Spleen (tissue), 7 donors: ENCODE results near the gene ATP1A4.

ENCODE experiments used
- POLR2A ChIP-seq, 3 donors: fragments of 450-650 bp; IDR thresholded peaks; one replicate each; pipeline ENCODE4 v1.5.1; 2017; ENCODE audit warnings: antibody characterized with exemption in 3 of 3, mild to moderate bottlenecking in 1 of 3
- POLR2AphosphoS5 ChIP-seq, 3 donors: sonication (generic); formaldehyde crosslinking; IDR thresholded peaks; one replicate each; pipeline ENCODE4 v1.5.1; 2017; ENCODE audit warnings: antibody characterized with exemption in 3 of 3
- TF ChIP-seq, protein P1 (sequence below), 11 experiments: fragments of 200-600 bp in 7 of 11; fragments of 450-650 bp in 4 of 11; sonication (generic) in 4 of 11; IDR thresholded peaks in 8 of 11; conservative IDR thresholded peaks in 3 of 11; 1 replicate in 7 of 11; 2 replicates in 4 of 11; pipeline versions ENCODE4 v1.4.0 to v1.8.0; 2016 to 2021; ENCODE audit warnings: antibody characterized with exemption in 11 of 11, inconsistent platforms in 4 of 11, mild to moderate bottlenecking in 1 of 11
- donor health status: DM: no; HTN: no; CAD: no; lungs with moderate emphysema.
- donor health status: DM: no; HTN: no; CAD: no.
- donor health status: DM: no; HTN: no; CAD: no.

DNA sequence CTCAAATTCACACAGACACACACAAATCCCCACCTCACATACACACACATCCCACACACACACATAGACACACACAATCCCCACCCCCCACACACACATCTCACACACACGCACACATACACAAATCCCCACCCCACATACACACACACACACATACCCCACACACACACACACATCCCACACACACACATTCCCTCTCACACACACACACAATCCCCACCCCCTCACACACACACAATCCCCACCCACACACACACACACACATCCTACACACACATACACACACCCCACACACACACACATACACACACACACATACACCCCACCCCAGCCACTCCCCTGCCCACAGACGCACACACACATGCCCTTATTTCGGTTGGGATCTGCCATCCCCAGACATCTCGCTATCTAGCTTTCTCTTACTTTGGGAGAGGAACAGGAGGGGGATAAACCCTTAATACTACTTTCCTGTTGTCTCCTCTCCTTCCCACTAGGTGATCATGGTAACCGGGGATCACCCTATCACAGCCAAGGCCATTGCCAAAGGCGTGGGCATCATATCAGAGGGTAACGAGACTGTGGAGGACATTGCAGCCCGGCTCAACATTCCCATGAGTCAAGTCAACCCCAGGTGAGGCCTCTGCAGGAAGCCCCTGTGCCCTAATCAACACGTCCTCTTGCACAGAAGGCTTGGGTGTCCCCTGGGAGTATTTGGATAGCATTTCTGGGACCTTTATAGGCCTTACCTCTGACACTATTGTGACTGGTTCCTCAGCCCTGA, 17.2 kb upstream of the ATP1A4 start:
- TF ChIP-seq POLR2A (IDR thresholded peaks at IDR 0.05) = no peak
- TF ChIP-seq, protein P1, sequence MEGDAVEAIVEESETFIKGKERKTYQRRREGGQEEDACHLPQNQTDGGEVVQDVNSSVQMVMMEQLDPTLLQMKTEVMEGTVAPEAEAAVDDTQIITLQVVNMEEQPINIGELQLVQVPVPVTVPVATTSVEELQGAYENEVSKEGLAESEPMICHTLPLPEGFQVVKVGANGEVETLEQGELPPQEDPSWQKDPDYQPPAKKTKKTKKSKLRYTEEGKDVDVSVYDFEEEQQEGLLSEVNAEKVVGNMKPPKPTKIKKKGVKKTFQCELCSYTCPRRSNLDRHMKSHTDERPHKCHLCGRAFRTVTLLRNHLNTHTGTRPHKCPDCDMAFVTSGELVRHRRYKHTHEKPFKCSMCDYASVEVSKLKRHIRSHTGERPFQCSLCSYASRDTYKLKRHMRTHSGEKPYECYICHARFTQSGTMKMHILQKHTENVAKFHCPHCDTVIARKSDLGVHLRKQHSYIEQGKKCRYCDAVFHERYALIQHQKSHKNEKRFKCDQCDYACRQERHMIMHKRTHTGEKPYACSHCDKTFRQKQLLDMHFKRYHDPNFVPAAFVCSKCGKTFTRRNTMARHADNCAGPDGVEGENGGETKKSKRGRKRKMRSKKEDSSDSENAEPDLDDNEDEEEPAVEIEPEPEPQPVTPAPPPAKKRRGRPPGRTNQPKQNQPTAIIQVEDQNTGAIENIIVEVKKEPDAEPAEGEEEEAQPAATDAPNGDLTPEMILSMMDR (IDR thresholded peaks at IDR 0.05 in 8 of 11, conservative IDR thresholded peaks at IDR 0.05 in 3 of 11) = no peak
- TF ChIP-seq POLR2AphosphoS5 (IDR thresholded peaks at IDR 0.05) = no peak
